SU-DHL-6 (cell line): Measurements from ENCODE around the gene CCDC106.

Source experiments
- H2AFZ ChIP-seq: fragments of 200-600 bp; sonication (generic); 2 replicates; pipeline ENCODE4 v1.6.1; 2014; ENCODE audit warnings: low read depth, mild to moderate bottlenecking, moderate library complexity, mixed read lengths, antibody characterized with exemption, low read length; ENCODE audit not compliant: severe bottlenecking
- H3F3A ChIP-seq: fragments of 200-600 bp; shearing (Covaris generic); 2 replicates; pipeline ENCODE4 v1.6.0; 2016; ENCODE audit warnings: antibody characterized with exemption, mild to moderate bottlenecking; ENCODE audit not compliant: insufficient read depth
- H3K27ac ChIP-seq: fragments of 200-600 bp; sonication (generic); 2 replicates; pipeline ENCODE4 v1.5.1; 2016; ENCODE audit warnings: low read depth, mild to moderate bottlenecking, low read length, moderate library complexity, mixed read lengths
- H3K27me3 ChIP-seq: fragments of 200-600 bp; sonication (generic), shearing (Covaris generic); 2 replicates; pipeline ENCODE4 v1.6.0; 2014; ENCODE audit warnings: mild to moderate bottlenecking, low read length
- H3K36me3 ChIP-seq: fragments of 200-600 bp; sonication (generic); 2 replicates; pipeline ENCODE4 v1.6.1; 2014; ENCODE audit warnings: mild to moderate bottlenecking, low read length, mixed read lengths
- H3K4me2 ChIP-seq: fragments of 300-600, 200-600 bp; shearing (Covaris generic), sonication (generic); 2 replicates; pipeline ENCODE4 v1.6.0; 2014; ENCODE audit warnings: low read length, low read depth, mild to moderate bottlenecking; ENCODE audit not compliant: poor library complexity, severe bottlenecking
- H3K4me3 ChIP-seq: fragments of 200-600 bp; sonication (generic); 2 replicates; pipeline ENCODE4 v1.5.1; 2014; ENCODE audit warnings: antibody characterized with exemption, low read length, mild to moderate bottlenecking, mixed read lengths; ENCODE audit not compliant: insufficient read depth, poor library complexity, severe bottlenecking
- H3K79me2 ChIP-seq: fragments of 200-600 bp; sonication (generic); 2 replicates; pipeline ENCODE4 v1.6.1; 2014; ENCODE audit warnings: mild to moderate bottlenecking, low read length, moderate library complexity; ENCODE audit not compliant: insufficient read depth
- H3K9ac ChIP-seq: fragments of 200-600 bp; sonication (generic); 2 replicates; pipeline ENCODE4 v1.7.0; 2014; ENCODE audit warnings: mild to moderate bottlenecking, low read length
- H3K9me2 ChIP-seq: fragments of 200-600 bp; sonication (generic); replicated peaks from 2 replicates; pipeline ENCODE4 v1.6.1; 2014; ENCODE audit warnings: low read length; ENCODE audit not compliant: insufficient read depth
- H3K9me3 ChIP-seq: fragments of 200-600 bp; sonication (generic); 2 replicates; pipeline ENCODE4 v1.6.1; 2014; ENCODE audit warnings: low read length, mixed read lengths; ENCODE audit not compliant: insufficient read depth
- H4K20me1 ChIP-seq: fragments of 200-600 bp; sonication (generic); 2 replicates; pipeline ENCODE4 v1.6.1; 2014; ENCODE audit warnings: low read depth, mild to moderate bottlenecking, antibody characterized with exemption, low read length, moderate library complexity, mixed read lengths
- EZH2phosphoT487 ChIP-seq: fragments of 200-600 bp; sonication (generic), shearing (Covaris generic); conservative IDR thresholded peaks from 2 replicates; pipeline ENCODE4 v1.6.1; 2018; ENCODE audit warnings: mild to moderate bottlenecking, antibody characterized with exemption, low read length, moderate library complexity, mixed read lengths
- TF ChIP-seq, protein P1 (sequence below): fragments of 200-600 bp; sonication (generic); IDR thresholded peaks from one replicate; pipeline ENCODE4 v1.5.1; 2017; ENCODE audit warnings: antibody characterized with exemption, mild to moderate bottlenecking, low read length, moderate library complexity; ENCODE audit not compliant: insufficient read depth, poor library complexity, severe bottlenecking

The CCDC106 gene

DNA sequence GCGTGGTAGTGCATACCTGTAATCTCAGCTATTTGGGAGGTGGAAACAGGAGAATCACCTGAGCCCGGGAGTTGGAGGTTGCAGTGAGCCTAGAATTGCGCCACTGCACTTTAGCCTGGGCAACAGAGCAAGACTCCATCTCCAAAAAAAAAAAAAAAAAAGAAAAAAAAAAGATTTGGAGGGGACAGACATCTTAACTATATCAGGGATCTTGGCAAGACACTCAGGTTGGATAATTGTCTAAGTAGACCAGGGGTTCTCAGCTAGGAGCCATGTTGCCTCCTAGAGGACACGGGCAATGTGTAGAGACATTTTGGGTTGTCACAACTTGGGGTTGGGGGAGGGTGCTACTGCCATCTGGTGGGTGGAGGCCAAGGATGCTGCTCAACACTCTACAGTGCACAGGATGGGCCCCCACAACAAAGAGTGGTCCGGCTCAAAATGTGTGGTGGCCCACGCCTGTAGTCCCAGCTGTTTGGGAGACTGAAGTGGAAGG is 9.1 kb upstream of the CCDC106 start:
- H3K36me3 ChIP-seq = no peaks in the 10 kb centered on the region
- no peak overlapping the region for H3K4me3 ChIP-seq
- no peak overlapping the region for H3K9ac ChIP-seq
- peak overlapping the region; percentile 90; the same call in 1 of the 2 replicates for H3K27ac ChIP-seq
- H3K79me2 ChIP-seq = peaks cover 29% of the 10 kb centered on the region
- H3K9me3 ChIP-seq = no peaks in the 10 kb centered on the region
- no peak for TF ChIP-seq EZH2phosphoT487
- TF ChIP-seq, protein P1, sequence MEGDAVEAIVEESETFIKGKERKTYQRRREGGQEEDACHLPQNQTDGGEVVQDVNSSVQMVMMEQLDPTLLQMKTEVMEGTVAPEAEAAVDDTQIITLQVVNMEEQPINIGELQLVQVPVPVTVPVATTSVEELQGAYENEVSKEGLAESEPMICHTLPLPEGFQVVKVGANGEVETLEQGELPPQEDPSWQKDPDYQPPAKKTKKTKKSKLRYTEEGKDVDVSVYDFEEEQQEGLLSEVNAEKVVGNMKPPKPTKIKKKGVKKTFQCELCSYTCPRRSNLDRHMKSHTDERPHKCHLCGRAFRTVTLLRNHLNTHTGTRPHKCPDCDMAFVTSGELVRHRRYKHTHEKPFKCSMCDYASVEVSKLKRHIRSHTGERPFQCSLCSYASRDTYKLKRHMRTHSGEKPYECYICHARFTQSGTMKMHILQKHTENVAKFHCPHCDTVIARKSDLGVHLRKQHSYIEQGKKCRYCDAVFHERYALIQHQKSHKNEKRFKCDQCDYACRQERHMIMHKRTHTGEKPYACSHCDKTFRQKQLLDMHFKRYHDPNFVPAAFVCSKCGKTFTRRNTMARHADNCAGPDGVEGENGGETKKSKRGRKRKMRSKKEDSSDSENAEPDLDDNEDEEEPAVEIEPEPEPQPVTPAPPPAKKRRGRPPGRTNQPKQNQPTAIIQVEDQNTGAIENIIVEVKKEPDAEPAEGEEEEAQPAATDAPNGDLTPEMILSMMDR = peak; percentile 75
- H3F3A ChIP-seq = peaks cover 26% of the 10 kb centered on the region
- H3K9me2 ChIP-seq = no peaks in the 10 kb centered on the region
- H3K27me3 ChIP-seq = no peaks in the 10 kb centered on the region
- H4K20me1 ChIP-seq = no peaks in the 10 kb centered on the region
- peak overlapping the region; percentile 24 for H3K4me2 ChIP-seq
- no peak overlapping the region for H2AFZ ChIP-seq

DNA sequence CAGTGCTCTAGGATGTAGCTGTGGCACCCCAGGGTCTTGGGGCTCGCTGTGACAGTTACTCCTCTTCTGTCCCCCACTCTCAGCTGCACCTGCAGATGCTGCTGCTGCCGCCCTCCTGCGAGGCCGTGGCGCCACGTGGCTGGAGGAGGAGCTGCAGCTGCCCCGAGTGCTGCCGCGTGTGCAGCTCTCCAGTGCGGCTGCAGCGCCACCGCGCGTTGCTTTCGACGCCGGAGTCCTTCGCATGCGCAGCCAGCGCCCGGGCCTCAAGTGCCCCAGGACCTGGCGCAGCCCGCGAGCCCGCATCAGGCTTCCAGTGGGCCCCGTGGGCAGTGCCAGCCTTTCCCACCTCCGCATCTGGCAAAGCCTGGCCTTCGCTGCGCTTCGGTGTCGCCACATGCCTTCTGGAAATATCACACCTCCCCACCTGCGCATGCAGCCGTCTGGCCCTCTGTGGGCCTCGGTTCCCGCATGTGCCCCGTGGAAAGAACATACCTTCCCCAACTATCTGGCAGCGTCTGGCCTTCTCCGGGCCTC is 7.9 kb upstream of the CCDC106 start:
- Histone ChIP-seq H3K9ac (peak overlapping the region; percentile 98), H2AFZ (no peak overlapping the region), H3K36me3 (no peaks in the 10 kb centered on the region; the same call in 1 of the 2 replicates), H3K4me3 (peak overlapping the region; percentile 99), H3K27me3 (no peaks in the 10 kb centered on the region), H4K20me1 (no peaks in the 10 kb centered on the region), H3K4me2 (peak overlapping the region; percentile 71), H3K27ac (peak overlapping the region; percentile 90), H3F3A (peaks cover 36% of the 10 kb centered on the region), H3K79me2 (peaks cover 38% of the 10 kb centered on the region), H3K9me3 (no peaks in the 10 kb centered on the region), H3K9me2 (no peaks in the 10 kb centered on the region)
- no peak for TF ChIP-seq EZH2phosphoT487
- TF ChIP-seq, protein P1 = no peak

DNA sequence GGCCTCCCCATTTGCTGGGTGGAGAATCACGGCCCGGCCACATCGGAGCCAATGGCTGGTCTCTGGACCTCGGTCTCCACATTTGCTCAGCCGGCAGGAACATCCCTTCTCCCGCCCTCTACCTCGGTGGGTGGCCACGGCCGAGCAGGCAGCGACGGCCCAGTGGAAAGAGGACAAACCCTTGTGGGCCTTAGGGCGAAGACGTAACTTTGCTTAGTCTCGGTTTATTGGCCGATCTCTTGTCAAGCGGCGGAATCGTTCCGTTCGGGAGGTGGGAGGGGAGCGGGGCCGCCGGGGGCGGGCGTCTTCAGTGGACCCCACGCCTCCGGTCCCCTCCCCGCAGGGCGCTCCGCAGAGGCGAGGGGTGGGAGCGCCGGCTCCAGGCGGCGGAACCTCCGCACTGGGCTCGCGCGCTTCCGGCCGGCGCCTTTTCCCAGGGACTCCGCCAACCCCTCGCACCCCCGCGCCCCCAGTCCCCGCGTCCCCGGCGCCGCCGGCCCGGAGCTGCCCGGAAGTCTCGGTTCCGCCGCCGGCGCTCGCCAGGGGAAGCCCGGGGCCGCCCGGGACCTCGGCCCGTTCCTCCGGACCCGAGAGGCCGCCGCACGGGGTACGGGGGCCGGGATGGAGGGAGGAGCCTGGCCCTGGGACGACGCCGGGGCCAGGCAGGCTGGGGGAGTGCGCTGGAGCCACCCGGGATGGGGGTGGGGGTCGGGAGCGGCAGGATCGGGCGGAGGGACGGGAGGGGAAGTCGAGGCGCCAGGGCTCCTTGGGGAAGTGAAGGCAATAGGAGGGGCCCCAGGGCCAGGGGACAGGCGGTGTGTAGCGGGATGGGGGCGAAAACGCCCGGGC is 7.2 kb upstream of the CCDC106 start, which contains the start of gene ZNF580:
TSS of gene ZNF580 (plus strand) at position 426 of the 849 bp plus-strand sequence. CDS start 1,507 bp downstream, outside the sequence.
- TF ChIP-seq, protein P1 = no peak
- TF ChIP-seq EZH2phosphoT487 = no peak
- no peaks in the 10 kb centered on the region for H3K9me3 ChIP-seq
- H3K4me3 ChIP-seq = peak within 1 kb of the TSS; percentile 99
- peak within 1 kb of the TSS; percentile 90 for H3K27ac ChIP-seq
- peak within 1 kb of the TSS; percentile 98 for H3K9ac ChIP-seq
- no peaks in the 10 kb centered on the region for H3K9me2 ChIP-seq
- peak within 1 kb of the TSS; percentile 71 for H3K4me2 ChIP-seq
- H3K79me2 ChIP-seq = peaks cover 38% of the 10 kb centered on the region
- H3K27me3 ChIP-seq = no peaks in the 10 kb centered on the region
- H4K20me1 ChIP-seq = no peaks in the 10 kb centered on the region
- H3F3A ChIP-seq = peaks cover 42% of the 10 kb centered on the region
- no peaks in the 10 kb centered on the region; the same call in 1 of the 2 replicates for H3K36me3 ChIP-seq
- H2AFZ ChIP-seq = peak within 1 kb of the TSS; percentile 8
